NCI-H187 treated with DMSO at 0.1 percent for 48 hours (cell line): ENCODE data around the gene NFAM1.

Experiments used
- DNase-seq: peaks from one replicate; lab custom pipeline; 2025; lab: John Stamatoyannopoulos, UW

The NFAM1 gene

GRCh38 chr22:42432020-42432596, at the start of gene NFAM1:
NFAM1 (minus strand) TSS chr22:42432403; CDS start chr22:42432357, 46 bp downstream.
- DNase-seq = no peak

GRCh38 chr22:42475122-42475521, 42.9 kb upstream of the NFAM1 start:
- no peak for DNase-seq

- peak; percentile 0 for DNase-seq
These were observed 41.4 kb upstream of the NFAM1 start for GRCh38 chr22:42473484-42474193.

GRCh38 chr22:42472671-42473070, 40.5 kb upstream of the NFAM1 start:
- DNase-seq = no peak

- no peak for DNase-seq
These were observed 39.2 kb upstream of the NFAM1 start for GRCh38 chr22:42471441-42471840.

- DNase-seq = no peak
These were observed 38.3 kb upstream of the NFAM1 start for GRCh38 chr22:42470366-42471082.

- no peak for DNase-seq
These were observed 36.6 kb upstream of the NFAM1 start for GRCh38 chr22:42468841-42469240.

GRCh38 chr22:42462016-42462415, 29.8 kb upstream of the NFAM1 start:
- peak; percentile 14 for DNase-seq

- peak; percentile 52 for DNase-seq
These were observed 29.3 kb upstream of the NFAM1 start for GRCh38 chr22:42461511-42461910.

GRCh38 chr22:42459287-42460063, 27.3 kb upstream of the NFAM1 start:
- DNase-seq = no peak

GRCh38 chr22:42452916-42453315, 20.7 kb upstream of the NFAM1 start:
- no peak for DNase-seq

GRCh38 chr22:42452456-42452855, 20.3 kb upstream of the NFAM1 start:
- DNase-seq = no peak

GRCh38 chr22:42451499-42452145, 19.4 kb upstream of the NFAM1 start:
- DNase-seq = no peak

GRCh38 chr22:42450862-42451261, 18.7 kb upstream of the NFAM1 start:
- no peak for DNase-seq

- no peak for DNase-seq
These were observed 13.9 kb upstream of the NFAM1 start for GRCh38 chr22:42446151-42446550.

GRCh38 chr22:42444077-42444904, 12.1 kb upstream of the NFAM1 start:
- DNase-seq = peak; percentile 18

GRCh38 chr22:42443240-42444076, 11.3 kb upstream of the NFAM1 start:
- DNase-seq = no peak

- no peak for DNase-seq
These were observed 10.5 kb upstream of the NFAM1 start for GRCh38 chr22:42442748-42443147.

- DNase-seq = no peak
These were observed 8.5 kb upstream of the NFAM1 start for GRCh38 chr22:42440728-42441127.
